Measurements from ENCODE around the gene ABCC8.

Gene ABCC8

GRCh38 chr11:17439316-17439782 is 37.3 kb downstream of the ABCC8 start:
- no peak overlapping the region for H3K4me3 ChIP-seq (ENCODE audit: low read depth, low read length)
- TF ChIP-seq, protein P1, sequence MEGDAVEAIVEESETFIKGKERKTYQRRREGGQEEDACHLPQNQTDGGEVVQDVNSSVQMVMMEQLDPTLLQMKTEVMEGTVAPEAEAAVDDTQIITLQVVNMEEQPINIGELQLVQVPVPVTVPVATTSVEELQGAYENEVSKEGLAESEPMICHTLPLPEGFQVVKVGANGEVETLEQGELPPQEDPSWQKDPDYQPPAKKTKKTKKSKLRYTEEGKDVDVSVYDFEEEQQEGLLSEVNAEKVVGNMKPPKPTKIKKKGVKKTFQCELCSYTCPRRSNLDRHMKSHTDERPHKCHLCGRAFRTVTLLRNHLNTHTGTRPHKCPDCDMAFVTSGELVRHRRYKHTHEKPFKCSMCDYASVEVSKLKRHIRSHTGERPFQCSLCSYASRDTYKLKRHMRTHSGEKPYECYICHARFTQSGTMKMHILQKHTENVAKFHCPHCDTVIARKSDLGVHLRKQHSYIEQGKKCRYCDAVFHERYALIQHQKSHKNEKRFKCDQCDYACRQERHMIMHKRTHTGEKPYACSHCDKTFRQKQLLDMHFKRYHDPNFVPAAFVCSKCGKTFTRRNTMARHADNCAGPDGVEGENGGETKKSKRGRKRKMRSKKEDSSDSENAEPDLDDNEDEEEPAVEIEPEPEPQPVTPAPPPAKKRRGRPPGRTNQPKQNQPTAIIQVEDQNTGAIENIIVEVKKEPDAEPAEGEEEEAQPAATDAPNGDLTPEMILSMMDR (IDR thresholded peaks at IDR 0.05; ENCODE audit: low read depth, low read length, missing control alignments) = no peak
- no peak for DNase-seq (ENCODE audit: low read depth)

GRCh38 chr11:17437366-17437765 is 39.3 kb downstream of the ABCC8 start:
- no peak for DNase-seq (ENCODE audit: low read depth)
- TF ChIP-seq, protein P1 (IDR thresholded peaks at IDR 0.05; ENCODE audit: low read depth, low read length, missing control alignments) = no peak
- no peak overlapping the region for H3K4me3 ChIP-seq (ENCODE audit: low read depth, low read length)

GRCh38 chr11:17434108-17434507 is 42.5 kb downstream of the ABCC8 start:
- TF ChIP-seq, protein P1 (IDR thresholded peaks at IDR 0.05; ENCODE audit: low read depth, low read length, missing control alignments) = no peak
- no peak overlapping the region for H3K4me3 ChIP-seq (ENCODE audit: low read depth, low read length)
- DNase-seq (ENCODE audit: low read depth) = no peak

- no peak overlapping the region for H3K4me3 ChIP-seq (ENCODE audit: low read depth, low read length)
- TF ChIP-seq, protein P1 (IDR thresholded peaks at IDR 0.05; ENCODE audit: low read depth, low read length, missing control alignments) = no peak
- DNase-seq (ENCODE audit: low read depth) = no peak
Observed at GRCh38 chr11:17432002-17432401, 44.6 kb downstream of the ABCC8 start.

- no peak overlapping the region for H3K4me3 ChIP-seq (ENCODE audit: low read depth, low read length)
- no peak for DNase-seq (ENCODE audit: low read depth)
- TF ChIP-seq, protein P1 (IDR thresholded peaks at IDR 0.05; ENCODE audit: low read depth, low read length, missing control alignments) = no peak
Observed at GRCh38 chr11:17431139-17431538, 45.5 kb downstream of the ABCC8 start.

DNA sequence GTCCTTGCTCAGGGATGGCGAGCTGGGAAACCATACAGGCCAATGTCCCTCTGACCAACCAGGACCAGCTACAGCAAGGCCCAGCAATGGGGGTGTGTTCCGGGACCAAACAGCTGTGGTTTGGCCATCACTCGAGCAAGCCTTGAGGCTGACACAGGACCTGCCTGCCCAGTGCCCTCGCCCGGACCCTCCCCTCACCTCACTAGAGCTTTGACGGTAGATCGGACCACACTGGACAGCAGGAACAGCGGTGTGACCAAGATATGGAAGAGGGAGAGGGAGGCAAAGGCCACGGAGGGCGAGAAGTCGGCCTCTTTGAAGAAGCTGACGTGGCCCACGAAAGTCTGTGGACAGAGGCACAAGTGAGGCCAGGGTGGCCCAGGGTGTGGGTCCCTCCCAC is 46.0 kb downstream of the ABCC8 start:
- DNase-seq (ENCODE audit: low read depth) = no peak
- TF ChIP-seq, protein P1 (IDR thresholded peaks at IDR 0.05; ENCODE audit: low read depth, low read length, missing control alignments) = no peak
- no peak overlapping the region for H3K4me3 ChIP-seq (ENCODE audit: low read depth, low read length)

- TF ChIP-seq, protein P1 (IDR thresholded peaks at IDR 0.05; ENCODE audit: low read depth, low read length, missing control alignments) = no peak
- no peak overlapping the region for H3K4me3 ChIP-seq (ENCODE audit: low read depth, low read length)
- DNase-seq (ENCODE audit: low read depth) = no peak
Observed at GRCh38 chr11:17428925-17429324, 47.7 kb downstream of the ABCC8 start.
